ENCODE results near the gene TAPBP.
"Not testable (repeated sequence)": the region's sequence is repeated elsewhere in the genome, so short reads cannot be mapped to it uniquely, and the experiment has no call there.

The TAPBP gene

DNA sequence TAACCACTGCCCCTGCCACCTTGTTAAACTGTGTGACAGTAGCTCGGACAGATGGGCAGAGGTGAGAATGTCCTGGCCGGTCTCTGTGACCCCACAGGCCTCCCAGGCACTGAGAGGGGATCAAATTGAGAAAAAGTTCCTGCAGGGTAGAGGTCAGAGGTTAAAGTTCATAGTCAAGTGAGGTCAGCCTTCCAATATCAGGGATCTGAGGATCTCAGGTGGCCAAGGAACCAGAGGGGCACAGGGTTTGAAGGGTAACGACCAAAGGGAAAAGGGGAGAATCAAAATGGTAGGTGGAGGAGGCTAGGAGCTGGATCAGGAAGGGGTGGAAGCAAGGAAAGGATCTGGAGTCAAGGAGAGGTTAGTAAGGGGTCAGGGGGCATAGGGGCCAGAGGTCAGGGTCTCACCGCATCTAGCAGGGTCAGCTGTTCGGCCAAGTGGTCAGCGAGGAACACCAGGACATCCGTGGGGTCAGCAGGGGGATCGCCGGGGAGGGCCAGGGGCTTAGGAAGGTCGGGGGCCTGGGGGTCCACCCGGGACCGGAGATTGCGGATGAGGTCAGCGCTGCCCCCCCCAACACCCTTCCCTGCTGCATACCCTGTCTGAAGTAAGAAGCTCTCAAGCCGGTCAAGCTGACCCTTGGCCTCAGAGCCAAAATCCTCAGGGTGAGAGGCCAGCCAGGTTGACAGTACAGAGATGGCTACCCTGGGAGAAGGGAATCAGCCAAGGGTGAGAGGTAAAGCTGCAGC, 18.1 kb downstream of the TAPBP start:
- DNase-seq: no peak

DNA sequence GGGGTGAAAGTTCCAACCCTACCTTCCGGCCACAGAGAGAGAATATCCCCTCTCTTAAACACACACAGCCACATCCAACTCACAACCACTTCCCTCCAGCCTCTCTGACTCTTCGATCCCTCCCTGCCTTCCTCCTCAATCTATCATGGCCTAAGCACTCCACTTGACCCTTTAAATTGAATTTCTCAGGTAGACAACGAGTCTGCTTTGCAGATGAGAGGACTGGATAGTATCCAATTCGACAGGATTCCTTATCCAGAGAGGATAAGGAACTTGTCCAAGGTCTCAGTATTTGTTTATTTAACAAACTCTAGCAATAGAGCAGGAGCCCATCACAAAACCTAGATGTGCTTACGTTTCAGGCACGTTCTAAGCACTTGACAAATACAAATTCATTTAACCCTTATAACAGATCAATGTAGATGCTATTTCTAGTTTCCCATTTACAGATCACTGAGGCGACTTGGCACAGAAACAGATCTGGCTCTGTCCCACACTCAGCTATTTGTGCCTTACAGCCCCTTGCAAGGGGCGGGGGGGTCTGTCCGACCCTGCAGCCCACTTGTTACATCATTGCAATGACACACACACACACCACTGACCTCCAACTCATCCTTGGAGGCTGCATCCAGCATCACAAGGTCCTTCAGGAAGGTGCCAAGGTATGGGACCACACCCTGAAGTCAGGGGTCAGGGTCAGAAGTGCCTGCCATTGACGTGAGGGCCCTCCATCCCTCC, 19.6 kb downstream of the TAPBP start:
- no peak for DNase-seq

DNA sequence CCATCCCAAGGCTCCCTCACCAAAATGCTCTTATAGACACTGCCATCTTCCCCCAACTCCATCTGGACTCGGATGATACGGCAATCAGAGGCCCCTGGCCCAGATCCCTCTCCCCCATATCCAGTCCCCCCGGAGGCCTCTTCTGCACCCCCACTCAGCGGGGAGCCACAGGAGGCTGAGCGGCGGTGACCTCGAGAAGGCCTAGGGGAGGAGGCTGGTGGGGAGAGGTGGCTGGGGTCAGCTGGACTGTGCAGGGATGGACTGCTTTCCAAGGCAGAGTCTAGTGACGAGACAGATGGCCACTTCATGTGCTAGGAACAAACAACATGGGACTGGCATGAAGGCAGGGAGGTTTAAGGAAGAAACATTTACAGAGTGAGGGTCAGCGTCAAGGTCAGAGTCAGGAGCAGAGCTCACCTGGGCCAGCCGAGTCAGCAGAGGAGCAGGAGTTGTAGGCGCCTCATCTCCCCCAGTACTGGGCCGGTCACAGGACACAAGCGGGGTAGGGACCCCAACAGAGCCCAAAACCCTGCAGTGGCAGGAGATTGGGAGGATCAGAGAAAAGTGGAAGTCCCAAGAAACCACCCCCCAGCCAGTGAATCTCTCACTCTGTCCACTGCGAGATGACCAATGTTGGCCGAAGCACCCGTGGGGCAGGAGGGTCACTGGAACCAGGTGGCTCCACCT, 20.7 kb downstream of the TAPBP start:
- DNase-seq: no peak

DNA sequence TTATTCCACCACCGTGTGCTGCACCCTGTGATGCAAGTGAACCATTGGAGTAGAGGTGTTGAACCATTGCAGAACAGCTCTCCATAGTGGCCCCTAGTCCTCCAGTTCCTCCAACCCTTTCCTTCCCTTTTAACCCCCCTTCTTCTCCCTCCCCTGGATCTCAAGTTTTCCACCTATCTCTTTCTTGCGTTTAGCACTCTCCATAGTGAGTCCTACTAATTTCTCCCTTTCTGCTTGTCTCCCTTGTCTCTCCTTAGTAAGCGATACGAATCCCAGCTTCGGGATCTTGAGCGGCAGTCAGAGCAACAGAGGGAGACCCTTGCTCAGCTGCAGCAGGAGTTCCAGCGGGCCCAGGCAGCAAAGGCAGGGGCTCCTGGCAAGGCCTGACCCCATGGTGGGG, 23.4 kb downstream of the TAPBP start:
- no peak for DNase-seq

DNA sequence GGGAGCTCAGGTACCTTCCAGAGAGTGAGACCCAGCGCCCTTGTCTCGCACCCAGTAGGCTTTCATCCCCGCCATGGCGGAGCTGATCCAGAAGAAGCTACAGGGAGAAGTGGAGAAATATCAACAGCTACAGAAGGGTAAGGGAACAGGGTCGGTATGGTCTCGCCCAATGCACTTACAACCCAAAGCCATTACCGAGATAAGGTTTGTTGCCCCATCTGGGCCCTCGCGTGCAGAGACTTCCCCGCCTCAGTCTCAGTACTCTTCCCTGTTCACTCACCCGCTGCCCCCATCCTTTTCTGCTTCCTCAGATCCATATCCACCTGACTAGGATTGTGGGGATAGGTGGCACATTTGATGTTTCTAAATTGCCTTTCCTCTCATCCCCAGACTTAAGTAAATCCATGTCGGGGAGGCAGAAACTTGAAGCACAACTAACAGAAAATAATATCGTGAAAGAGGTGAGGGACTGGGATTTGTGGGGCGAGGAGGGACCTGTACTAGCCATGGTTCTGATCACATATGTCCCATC, 24.0 kb downstream of the TAPBP start:
- no peak for DNase-seq

DNA sequence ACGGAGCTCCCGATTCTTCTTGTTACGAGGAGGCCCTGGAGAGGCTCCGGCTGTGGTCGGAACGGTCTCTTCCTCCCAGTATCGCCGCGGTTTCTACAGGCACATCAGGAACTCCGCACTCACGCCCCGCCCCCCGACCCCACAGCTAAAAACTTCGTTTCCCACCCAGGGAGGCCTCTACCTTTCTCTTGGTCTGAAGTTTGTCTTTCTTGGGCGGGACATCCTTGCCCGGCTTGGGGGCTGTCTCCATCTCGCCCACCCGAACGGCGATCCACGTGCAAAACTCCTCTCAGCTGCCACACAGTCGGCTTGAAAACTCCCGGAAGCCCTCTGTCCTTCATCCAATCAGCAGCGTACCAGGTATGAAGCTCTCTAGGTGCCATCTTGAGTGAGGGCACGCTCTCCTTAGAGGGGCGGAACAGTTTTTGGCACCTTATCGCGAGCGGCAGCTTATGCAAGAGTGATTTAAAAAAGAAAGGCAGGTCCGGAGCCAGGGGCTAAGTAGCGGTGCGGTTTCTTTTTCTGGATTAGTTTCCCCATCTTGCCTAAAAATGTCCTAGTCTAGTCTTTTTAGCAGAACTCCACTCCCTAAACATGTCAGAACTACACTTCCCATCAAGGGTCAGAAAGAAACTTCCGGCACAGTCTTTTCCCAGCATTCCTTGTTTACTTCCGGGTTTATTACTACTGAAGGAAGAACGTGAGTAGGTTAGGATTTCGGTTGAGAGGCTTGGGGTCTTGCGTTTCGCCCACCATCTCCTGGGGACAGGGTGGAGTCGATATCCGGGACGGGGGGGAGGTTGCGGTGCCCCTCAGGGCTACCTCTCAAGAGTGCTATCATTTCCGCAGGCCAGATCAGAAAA, 24.7 kb downstream of the TAPBP start, which contains the start of the genes PFDN6 and WDR46:
PFDN6 (plus strand) TSS at position 681 of the 863 bp plus-strand sequence. CDS start 256 bp downstream, outside the sequence.
WDR46 (minus strand) TSS at position 319 of the 863 bp plus-strand sequence; CDS start at position 250, 69 bp downstream.
- peak; percentile 82 for DNase-seq

DNA sequence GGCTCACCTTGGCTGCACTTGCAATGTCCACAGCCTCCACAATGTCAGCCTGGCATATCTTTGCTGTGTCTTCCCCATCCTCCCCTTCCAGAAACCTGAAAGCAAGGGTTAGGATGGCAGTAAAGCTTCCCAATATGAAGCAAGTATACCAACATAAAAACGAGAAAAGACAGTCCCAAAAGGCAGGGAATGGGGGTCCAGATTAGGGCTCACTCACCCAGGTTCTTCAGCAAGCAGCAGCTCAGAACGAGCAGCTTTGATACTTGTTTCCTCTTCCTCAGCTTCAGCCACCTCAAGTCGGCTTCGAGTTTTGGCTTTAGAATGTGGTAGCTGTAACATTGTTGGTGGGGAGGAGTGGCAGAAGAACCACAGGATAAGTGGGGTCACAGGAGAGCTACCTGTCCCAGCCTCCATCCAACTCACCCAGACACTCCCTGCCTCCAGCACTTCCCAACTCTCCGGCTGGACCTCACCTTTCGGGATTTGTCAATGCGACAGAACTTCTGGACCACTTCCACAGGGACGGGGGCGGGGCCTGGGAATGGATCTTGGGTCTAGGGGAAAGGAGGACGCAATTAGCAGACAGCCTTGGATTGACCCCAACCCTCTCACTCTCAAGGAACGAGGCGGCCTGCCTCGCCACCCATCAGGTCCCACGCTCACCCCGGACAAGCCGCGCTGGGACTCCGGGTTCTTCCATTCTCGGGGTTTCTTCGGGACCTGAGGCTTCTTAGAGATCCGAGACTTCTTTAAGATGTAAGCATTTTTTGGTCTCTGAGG, 25.5 kb downstream of the TAPBP start:
- no peak for DNase-seq

DNA sequence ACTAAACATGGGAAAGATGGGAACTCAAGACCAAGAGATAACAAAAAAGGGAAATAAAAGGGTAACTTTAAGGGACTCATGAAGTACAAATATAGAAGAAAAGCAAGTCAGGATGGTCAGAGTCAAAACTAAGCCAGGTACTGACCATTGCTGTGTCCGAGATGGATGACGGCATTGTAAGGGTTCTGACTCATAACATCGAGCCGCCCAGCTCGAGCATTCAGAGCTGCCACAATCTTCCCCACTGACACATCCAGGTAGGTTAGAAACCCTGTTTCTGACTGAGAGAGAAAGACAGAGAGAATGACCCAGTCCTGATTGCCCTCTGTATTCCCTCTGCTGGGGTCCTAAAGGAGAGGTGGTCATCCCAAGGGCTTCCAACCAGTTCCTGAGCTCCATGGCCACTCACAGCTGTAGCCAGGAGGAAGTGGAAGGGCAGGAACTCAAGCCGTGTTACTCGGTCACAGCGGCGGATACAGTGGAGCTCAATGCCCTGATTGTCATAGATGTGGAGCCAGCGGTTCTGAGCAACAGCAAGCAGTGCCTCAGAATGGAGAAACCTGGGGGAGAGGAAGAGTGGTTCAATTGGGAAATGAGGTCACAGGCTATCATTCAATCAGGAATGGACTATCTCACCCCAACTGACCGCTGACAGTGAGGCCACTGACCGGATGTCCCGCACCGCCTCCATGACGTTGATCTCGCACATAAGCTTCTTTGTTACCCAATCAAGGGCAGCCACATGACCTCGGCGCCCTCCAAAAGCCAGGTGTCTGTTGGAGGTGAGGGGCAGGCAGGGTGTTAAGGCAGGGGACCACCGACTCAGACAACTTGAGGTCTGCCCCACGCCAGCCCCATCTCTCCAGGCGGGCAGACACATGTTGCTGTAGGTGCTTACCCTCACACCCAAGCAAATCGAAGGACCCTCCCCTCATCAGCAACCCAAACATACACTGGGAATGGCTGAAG, 26.6 kb downstream of the TAPBP start:
- DNase-seq: no peak

DNA sequence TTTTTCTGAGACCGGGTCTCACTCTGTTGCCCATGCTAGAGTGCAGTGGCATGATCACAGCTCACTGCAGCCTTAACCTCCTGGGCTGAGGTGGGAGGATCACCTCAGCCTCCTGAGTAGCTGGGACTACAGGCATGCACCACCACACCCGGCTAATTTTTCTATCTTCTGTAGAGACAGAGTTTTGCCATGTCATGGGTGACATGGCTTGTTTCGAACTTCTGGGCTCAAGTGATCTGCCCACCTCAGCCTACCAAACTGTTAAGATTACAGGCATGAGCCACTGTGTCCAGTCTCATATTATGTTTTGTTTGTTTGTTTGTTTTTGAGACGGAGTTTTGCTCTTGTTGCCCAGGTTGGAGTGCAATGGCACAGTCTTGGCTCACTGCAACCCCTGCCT, 28.7 kb downstream of the TAPBP start:
- DNase-seq: not testable (repeated sequence)

DNA sequence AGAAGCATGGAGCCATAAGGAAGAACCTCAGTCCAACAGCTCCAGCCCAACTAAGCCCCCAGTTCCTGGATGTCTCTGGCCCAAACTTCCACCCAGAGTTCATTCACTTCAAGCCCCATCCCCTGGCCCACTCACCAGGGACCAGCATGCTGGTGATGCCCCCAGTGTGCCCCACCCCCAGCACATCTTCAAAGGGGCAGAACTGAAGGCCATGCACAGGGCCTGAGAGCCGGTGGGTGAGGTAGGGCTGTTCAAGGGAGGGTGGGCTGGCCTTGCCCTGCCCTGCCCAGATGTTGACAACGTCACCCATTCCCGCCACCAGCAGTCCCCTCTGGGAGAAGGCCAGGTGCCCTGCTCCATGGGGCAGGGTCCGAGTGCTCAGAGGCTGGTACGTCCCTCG, 33.3 kb downstream of the TAPBP start:
- DNase-seq: no peak

DNA sequence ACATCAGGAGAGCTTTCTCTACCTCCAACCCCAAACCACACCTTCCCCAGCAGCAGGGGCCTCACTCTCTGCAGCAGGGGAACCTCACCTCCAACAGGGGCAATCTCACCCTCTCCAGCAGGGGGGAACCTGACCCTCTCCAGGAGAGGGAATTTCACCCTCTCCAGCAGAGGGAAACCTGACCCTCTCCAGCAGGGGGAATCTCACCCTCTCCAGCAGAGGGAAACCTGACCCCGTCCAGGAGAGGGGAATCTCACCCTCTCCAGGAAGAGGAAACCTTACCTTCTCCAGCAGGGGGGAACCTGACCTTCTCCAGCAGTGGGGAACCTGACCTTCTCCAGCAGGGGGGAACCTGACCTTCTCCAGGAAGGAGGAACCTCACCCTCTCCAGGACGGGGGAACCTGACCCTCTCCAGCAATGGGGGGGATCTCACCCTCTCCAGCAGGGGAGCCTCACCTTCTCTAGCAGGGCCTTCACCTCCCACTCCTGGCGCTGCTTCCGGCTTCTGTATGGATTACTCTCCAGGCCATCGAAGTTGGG, 33.8 kb downstream of the TAPBP start:
- no peak for DNase-seq

DNA sequence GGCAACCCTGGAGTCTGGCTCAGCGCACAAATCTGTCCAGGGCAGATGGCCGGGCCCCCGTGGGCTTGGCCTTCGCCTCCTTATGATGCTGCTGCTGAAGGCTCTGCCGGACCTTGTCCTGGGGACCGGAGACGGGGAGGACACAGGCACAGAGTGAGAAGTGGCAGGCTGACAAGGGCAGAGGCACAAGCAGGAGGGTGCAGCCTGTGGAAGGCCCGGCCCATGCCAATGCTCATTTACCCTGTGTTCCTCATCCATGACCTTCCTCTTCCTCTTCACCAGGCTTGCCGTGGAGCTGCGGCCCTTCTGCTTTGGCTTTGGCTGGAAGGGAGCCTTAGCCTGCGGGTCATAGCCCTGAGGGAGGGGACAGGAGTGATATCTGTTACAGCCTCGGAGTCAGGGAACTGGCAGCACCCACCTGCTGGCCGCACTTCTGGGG, 34.6 kb downstream of the TAPBP start:
- no peak for DNase-seq

DNA sequence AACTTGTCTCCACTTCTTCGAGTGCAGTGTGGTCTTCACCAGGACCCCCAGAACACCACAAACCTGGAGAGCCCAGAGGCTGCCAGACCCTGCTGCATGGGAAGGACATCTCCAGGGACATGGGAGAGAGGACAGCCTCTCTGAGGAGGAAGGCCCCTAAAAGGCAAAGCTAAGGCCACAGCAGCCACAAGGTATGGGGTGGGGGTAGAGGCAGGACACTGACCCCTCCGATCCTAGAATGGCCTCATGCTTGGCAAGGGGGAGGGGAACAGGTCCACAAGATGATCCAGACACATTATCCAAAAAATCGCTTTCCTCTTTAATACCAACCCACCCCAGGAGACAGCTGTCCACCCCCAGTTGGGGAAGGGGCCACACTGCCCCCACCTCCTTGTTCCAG, 35.1 kb downstream of the TAPBP start:
- DNase-seq: no peak

DNA sequence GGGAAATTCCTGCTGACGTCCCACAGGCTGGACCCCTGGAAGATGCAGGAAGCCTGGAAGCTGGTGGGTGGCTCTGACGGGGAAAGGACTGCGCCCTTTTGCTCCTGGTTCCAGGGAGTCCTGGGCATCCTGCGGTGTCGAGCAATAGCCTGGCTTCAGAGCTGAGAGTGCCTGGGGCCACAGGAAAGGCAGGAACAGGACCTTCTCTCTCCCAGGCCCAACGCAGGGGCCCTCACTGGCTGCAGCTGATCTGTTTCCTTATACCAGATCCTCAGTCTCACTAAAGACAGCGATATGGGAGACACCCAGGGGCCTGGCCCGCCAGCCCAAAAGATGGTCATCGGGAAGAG, 35.5 kb downstream of the TAPBP start:
- no peak for DNase-seq

DNA sequence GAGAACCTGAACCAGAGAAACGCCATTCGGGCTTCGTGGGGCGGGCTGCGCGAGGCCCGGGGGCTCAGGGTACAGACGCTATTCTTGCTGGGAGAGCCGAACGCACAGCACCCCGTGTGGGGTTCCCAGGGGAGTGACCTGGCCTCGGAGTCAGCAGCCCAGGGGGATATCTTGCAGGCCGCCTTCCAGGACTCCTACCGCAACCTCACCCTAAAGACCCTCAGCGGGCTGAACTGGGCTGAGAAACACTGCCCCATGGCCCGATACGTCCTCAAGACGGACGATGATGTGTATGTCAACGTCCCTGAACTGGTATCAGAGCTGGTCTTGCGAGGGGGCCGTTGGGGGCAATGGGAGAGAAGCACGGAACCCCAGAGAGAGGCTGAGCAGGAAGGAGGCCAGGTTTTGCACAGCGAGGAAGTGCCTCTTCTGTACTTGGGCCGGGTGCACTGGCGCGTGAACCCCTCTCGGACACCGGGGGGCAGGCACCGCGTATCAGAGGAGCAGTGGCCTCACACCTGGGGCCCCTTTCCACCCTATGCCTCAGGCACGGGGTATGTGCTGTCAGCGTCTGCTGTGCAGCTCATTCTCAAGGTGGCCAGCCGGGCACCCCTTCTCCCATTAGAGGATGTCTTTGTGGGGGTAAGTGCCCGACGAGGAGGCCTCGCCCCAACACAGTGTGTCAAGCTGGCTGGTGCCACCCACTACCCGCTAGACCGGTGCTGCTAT, 36.1 kb downstream of the TAPBP start:
- peak; percentile 34 for DNase-seq

DNA sequence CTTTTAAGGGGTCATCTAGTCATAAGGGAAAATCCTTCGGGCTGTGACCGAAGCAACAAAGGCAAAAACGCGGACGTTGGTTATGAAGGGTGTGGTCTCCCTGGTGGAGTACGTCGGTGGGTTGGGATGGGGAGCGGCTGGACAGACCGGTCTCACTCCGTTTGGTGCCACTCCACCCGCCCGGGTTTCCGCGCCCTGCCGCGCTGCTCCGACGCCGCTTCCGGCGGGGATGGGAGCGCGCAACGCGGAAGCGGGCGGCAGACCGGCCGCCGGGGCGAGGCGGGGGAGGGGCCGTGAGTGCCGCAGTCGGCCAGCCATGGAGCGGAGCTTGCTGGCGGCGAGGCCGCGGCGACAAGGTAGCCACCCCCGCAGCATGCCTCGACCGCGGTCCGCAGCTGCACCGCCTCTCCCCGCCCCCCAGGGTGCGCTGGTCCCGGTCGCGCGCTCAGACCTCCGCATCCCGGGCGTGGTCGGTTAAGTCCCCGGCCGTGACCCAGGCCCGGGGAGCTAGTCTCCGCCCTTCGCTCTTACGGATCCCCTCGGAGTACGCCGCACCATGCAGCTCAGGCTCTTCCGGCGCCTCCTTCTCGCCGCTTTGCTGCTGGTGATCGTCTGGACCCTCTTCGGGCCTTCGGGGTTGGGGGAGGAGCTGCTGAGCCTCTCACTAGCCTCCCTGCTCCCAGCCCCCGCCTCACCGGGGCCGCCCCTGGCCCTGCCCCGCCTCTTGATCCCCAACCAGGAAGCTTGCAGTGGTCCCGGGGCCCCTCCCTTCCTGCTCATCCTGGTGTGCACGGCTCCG, 36.8 kb downstream of the TAPBP start, which contains the start of gene B3GALT4:
B3GALT4 (plus strand) TSS at position 260 of the 799 bp plus-strand sequence; CDS start at position 557, 297 bp downstream.
- DNase-seq: peak; percentile 77

DNA sequence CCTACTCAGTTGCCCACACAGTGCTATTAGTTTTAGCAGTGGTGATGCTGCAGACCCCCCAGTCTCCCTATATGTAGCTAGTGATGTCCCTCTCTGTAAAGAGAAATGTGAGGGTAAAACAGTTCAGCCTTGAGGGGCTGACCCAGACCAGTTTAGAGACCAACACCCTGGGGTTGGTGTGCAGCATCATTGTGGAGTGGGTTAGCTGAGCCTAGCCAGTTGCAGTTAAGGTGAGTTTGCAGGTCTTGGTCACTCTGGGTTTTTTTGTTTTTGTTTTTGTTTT, 37.4 kb downstream of the TAPBP start:
- no peak for DNase-seq

DNA sequence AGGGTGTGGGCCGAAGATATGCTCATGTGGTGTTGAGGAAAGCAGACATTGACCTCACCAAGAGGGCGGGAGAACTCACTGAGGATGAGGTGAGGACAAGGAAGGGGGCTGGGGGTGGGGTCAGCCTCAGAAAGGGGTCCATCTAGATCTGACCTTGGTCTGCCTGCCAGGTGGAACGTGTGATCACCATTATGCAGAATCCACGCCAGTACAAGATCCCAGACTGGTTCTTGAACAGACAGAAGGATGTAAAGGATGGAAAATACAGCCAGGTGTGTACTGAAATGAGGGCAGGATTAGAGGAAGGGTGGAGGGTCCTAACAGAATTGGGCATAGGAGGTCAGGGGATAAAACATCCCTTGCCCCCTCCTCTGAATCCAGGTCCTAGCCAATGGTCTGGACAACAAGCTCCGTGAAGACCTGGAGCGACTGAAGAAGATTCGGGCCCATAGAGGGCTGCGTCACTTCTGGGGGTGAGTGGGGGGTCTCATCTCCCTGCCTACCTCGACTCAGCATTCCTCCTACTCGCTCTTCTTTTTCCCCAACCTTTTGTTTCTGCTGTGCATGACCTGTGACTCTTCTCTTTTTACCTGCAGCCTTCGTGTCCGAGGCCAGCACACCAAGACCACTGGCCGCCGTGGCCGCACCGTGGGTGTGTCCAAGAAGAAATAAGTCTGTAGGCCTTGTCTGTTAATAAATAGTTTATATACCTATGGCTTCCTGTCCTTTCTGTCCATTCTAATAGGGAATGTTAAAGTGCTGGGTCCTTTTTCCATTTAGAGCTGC, 37.9 kb downstream of the TAPBP start:
- not testable (repeated sequence) for DNase-seq
